ENCODE measurements around the gene MIER2.
A peak's percentile ranks its signal among the peaks of the same experiment; 100 is the strongest.
"Not testable (repeated sequence)": the region's sequence is repeated elsewhere in the genome, so short reads cannot be mapped to it uniquely, and the experiment has no call there.

The MIER2 gene

GRCh38 chr19:344625-345319 is at the start of gene MIER2:
MIER2 (minus strand) TSS chr19:344796; CDS start chr19:344782, 14 bp downstream.
- no peak for TF ChIP-seq CTCF (IDR thresholded peaks at IDR 0.05; ENCODE audit: low read depth, low read length)
- H3K4me3 ChIP-seq (replicated peaks in 1 of 2; ENCODE audit: low read depth in 2 of 2, low read length in 2 of 2) = peak within 1 kb of the TSS; percentile 54 to 58
- DNase-seq (ENCODE audit: low read depth in 2 of 2) = peak; percentile 80 to 82

DNA sequence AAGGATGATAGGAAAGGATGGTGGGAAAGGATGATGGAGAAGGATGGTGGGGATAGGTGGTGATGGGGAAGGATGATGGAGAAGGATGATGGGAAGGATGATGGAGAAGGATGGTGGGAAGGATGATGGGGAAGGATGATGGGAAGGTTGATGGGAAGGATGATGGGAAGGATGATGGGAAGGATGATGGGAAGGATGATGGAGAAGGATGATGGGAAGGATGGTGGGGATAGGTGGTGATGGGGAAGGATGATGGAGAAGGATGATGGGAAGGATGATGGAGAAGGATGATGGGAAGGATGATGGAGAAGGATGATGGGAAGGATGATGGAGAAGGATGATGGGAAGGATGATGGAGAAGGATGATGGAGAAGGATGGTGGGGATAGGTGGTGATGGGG is 49.0 kb upstream of the MIER2 start:
- H3K4me3 ChIP-seq (replicated peaks in 1 of 2; ENCODE audit: low read depth in 2 of 2, low read length in 2 of 2); DNase-seq (ENCODE audit: low read depth in 2 of 2): not testable (repeated sequence)

- no peak for TF ChIP-seq CTCF (IDR thresholded peaks at IDR 0.05; ENCODE audit: low read depth, low read length)
- H3K4me3 ChIP-seq (replicated peaks in 1 of 2; ENCODE audit: low read depth in 2 of 2, low read length in 2 of 2) = no peak overlapping the region
- no peak for DNase-seq (ENCODE audit: low read depth in 2 of 2)
Observed at GRCh38 chr19:392375-392970, 47.9 kb upstream of the MIER2 start.

GRCh38 chr19:391726-392374 is 47.3 kb upstream of the MIER2 start:
- H3K4me3 ChIP-seq (replicated peaks in 1 of 2; ENCODE audit: low read depth in 2 of 2, low read length in 2 of 2) = no peak overlapping the region
- no peak for TF ChIP-seq CTCF (IDR thresholded peaks at IDR 0.05; ENCODE audit: low read depth, low read length)
- no peak for DNase-seq (ENCODE audit: low read depth in 2 of 2)

GRCh38 chr19:391207-391557 is 46.6 kb upstream of the MIER2 start:
- TF ChIP-seq CTCF (IDR thresholded peaks at IDR 0.05; ENCODE audit: low read depth, low read length) = no peak
- H3K4me3 ChIP-seq (replicated peaks in 1 of 2; ENCODE audit: low read depth in 2 of 2, low read length in 2 of 2) = no peak overlapping the region
- no peak for DNase-seq (ENCODE audit: low read depth in 2 of 2)

DNA sequence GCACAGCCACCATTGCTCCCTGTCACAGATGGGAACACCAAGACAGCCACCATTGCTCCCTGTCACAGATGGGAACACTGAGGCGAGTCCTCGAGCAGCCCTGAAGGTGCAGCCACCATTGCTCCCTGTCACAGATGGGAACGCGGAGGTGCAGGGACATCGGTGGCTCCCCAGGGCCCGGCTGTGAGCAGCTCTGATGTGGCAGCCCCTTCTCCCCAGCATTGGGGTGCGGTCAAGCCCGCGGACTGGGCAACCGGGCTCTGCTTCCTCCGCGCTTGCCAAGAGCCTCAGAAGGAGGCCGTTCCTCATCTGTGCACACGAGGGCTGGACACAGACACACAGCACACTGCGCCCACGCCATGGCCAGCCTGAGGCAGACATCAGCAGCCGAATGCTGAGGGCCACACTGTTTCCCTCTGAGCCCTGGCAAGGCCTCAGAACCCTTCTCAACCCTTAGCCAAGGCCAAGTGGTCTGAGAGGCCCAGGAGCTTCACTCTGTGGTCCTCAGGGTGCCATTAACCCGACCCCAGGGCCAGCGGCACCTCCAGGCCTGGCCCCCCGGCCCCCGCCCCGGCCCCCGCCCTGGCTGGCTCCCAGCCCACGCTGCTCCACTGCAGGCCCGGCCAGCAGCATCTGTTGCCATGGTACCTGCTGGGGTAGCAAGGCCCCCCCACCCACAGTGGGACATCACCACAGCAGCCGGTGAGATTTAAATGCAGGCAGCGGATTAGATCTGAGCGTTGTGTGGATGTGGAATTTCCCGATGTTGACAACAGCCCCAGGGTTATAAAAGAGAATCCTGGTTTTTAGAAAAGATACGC is 46.0 kb upstream of the MIER2 start:
- TF ChIP-seq CTCF (IDR thresholded peaks at IDR 0.05; ENCODE audit: low read depth, low read length) = no peak
- H3K4me3 ChIP-seq (replicated peaks in 1 of 2; ENCODE audit: low read depth in 2 of 2, low read length in 2 of 2) = no peak overlapping the region

DNA sequence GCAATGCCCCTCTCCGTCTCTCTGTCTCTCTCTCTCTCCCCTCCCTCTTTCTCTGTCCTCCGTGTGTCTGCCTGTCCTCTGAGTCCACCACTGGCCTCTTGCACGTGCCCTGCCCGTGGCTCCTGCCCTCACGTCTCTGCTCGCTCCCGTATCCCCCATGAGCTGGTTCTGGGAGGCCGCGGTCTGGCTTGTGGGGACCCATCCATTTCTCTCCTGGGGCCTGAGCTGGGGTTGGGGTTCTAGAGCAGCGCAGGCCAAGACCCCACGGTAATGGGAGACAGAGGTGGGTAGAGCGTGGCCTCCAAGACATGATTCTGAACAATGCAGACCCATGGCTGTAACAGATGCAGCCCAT is 45.3 kb upstream of the MIER2 start:
- no peak overlapping the region for H3K4me3 ChIP-seq (replicated peaks in 1 of 2; ENCODE audit: low read depth in 2 of 2, low read length in 2 of 2)
- no peak for DNase-seq (ENCODE audit: low read depth in 2 of 2)
- no peak for TF ChIP-seq CTCF (IDR thresholded peaks at IDR 0.05; ENCODE audit: low read depth, low read length)

More for the DNA sequence above, 46.0 kb upstream of the MIER2 start:
- DNase-seq (ENCODE audit: low read depth in 2 of 2) = no peak

Measured in cardiac fibroblast (primary cell).